ENCODE data around the gene NTHL1. TPM values are rescaled to one million over a fixed set of nuclear protein-coding genes. Genes with fewer than 3 reads are reported as not detected.

Gene NTHL1
- polyA plus RNA-seq, 3 donors = 9.2 to 22.4 (median 9.6) TPM

DNA sequence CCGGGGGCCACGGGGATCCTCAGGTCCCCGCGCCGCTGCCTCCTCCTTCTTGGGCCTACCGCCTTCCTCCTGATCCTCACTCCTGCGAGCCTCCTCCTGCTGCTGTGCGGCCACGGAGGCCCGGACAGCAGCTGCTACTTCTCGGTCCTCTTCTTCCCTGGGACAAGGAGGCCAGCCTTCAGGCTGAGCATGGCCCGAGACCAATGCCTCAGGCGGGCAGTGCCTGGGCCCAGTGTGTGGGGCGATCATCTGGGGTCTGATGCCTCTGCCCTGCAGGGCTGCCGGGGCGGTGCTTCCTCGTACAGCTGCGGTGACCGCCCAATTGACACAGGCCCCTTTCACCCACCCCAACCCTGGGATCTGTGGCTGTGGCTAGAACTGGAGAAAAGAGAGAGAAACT, 46.6 kb downstream of the NTHL1 start:
- H3K27me3 Mint-ChIP-seq (ENCODE audit: low read depth in 3 of 3) = peaks cover 0 to under 1% (median 0%) of the 10 kb centered on the region in 3 donors
- Histone ChIP-seq H3K36me3 (replicated peaks in 1 of 2; ENCODE audit: control insufficient read depth in 1 of 2, insufficient read depth in 2 of 2, low read length in 2 of 2) (peaks cover 54 to 69% of the 10 kb centered on the region in 2 donors), H3K27ac (ENCODE audit: low read depth in 1 of 2, low read length in 2 of 2) (no peak overlapping the region), H3K79me2 (ENCODE audit: insufficient read depth, low read length) (peaks cover 26% of the 10 kb centered on the region), H3K4me2 (replicated peaks; ENCODE audit: extremely low read depth, low read length, poor library complexity, severe bottlenecking) (no peak overlapping the region), H3K9ac (ENCODE audit: insufficient read depth, low read length, poor library complexity, severe bottlenecking) (no peak overlapping the region), H2AFZ (ENCODE audit: insufficient read depth, low read depth, low read length, poor library complexity, severe bottlenecking) (no peak overlapping the region), H3K4me3 (replicated peaks in 1 of 3; ENCODE audit: low read depth in 2 of 3, low read length in 3 of 3) (no peak overlapping the region), H3K27me3 (ENCODE audit: control insufficient read depth in 2 of 2, insufficient read depth in 2 of 2, low read length in 2 of 2) (no peaks in the 10 kb centered on the region), H4K20me1 (ENCODE audit: insufficient read depth, low read length) (peaks cover 40% of the 10 kb centered on the region), H3K4me1 (ENCODE audit: control insufficient read depth in 1 of 2, insufficient read depth in 2 of 2, low read length in 2 of 2) (peaks cover 8 to 23% of the 10 kb centered on the region in 2 donors), H3K9me3 (replicated peaks in 1 of 2; ENCODE audit: control insufficient read depth in 1 of 2, insufficient read depth in 1 of 2, low read length in 2 of 2) (no peaks in the 10 kb centered on the region)
- peaks cover 0 to 2% (median 0%) of the 10 kb centered on the region in 7 donors for H3K9me3 Mint-ChIP-seq
- DNase-seq = no peak
- intact Hi-C loops (cut with micrococcal nuclease) = loop anchor here (10.0 kb wide), 2 partner anchors 244 to 254 kb away; partner anchors contain the start of gene ECI1 (in 1 of the 2)
- peaks cover 42 to 64% of the 10 kb centered on the region in 2 donors for H3K36me3 Mint-ChIP-seq
- H3K4me1 Mint-ChIP-seq = peaks cover 17% of the 10 kb centered on the region
- TF ChIP-seq, protein P1, sequence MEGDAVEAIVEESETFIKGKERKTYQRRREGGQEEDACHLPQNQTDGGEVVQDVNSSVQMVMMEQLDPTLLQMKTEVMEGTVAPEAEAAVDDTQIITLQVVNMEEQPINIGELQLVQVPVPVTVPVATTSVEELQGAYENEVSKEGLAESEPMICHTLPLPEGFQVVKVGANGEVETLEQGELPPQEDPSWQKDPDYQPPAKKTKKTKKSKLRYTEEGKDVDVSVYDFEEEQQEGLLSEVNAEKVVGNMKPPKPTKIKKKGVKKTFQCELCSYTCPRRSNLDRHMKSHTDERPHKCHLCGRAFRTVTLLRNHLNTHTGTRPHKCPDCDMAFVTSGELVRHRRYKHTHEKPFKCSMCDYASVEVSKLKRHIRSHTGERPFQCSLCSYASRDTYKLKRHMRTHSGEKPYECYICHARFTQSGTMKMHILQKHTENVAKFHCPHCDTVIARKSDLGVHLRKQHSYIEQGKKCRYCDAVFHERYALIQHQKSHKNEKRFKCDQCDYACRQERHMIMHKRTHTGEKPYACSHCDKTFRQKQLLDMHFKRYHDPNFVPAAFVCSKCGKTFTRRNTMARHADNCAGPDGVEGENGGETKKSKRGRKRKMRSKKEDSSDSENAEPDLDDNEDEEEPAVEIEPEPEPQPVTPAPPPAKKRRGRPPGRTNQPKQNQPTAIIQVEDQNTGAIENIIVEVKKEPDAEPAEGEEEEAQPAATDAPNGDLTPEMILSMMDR (IDR thresholded peaks at IDR 0.05) = no peak
- H3K4me3 Mint-ChIP-seq = no peak overlapping the region
- peak overlapping the region in 2 of 7 donors; percentile 63 to 67 for H3K27ac Mint-ChIP-seq
- over 99% methylated on average over 14 of the region's 19 CpGs for WGBS (ENCODE audit: insufficient coverage)

DNA sequence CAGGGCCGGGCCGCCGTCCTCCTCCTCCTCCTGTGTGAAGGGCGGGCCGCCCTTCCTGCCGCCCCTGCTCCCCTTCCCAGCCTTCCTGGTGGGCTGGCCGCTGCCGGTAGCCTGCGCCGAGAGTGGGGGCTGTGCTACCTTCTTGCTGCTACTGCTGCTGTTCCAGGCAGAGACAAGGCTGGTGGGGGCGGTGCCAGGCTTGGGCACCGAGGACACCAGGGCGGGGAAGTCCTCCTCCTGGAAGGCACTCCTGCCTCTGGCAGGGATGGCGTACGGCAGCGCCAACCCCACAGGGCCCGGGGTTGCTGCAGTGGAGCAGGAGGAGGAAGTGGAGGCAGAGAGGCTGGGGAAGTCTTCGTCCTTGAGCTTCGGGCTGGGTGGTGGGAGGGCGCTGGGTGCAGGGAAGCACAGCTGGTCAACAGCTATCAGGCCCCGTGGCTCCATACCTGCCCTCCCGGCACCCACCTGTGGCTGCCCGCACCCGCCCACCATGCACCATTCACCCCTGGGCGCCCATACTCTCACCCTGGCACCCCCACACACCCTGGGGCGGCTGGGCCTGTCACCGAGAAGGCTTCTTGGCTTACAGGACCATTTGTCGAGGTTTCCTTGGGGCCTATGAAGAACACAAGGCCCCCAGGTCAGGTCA, 47.6 kb downstream of the NTHL1 start:
- Mint-ChIP-seq H3K4me1 (peaks cover 7% of the 10 kb centered on the region), H3K36me3 (peaks cover 47 to 61% of the 10 kb centered on the region in 2 donors), H3K9me3 (no peaks in the 10 kb centered on the region), H3K27me3 (ENCODE audit: low read depth in 3 of 3) (no peaks in the 10 kb centered on the region), H3K4me3 (no peak overlapping the region), H3K27ac (no peak overlapping the region)
- no peak overlapping the region for H2AFZ ChIP-seq (ENCODE audit: insufficient read depth, low read depth, low read length, poor library complexity, severe bottlenecking)
- H3K4me2 ChIP-seq (replicated peaks; ENCODE audit: extremely low read depth, low read length, poor library complexity, severe bottlenecking) = no peak overlapping the region
- peaks cover 16% of the 10 kb centered on the region for H3K79me2 ChIP-seq (ENCODE audit: insufficient read depth, low read length)
- TF ChIP-seq, protein P1 (IDR thresholded peaks at IDR 0.05) = no peak
- H3K27me3 ChIP-seq (ENCODE audit: control insufficient read depth in 2 of 2, insufficient read depth in 2 of 2, low read length in 2 of 2) = no peaks in the 10 kb centered on the region
- DNase-seq = no peak
- WGBS (ENCODE audit: insufficient coverage) = 94% methylated on average over 28 of the region's 28 CpGs
- intact Hi-C loops (cut with micrococcal nuclease) = loop anchor here (10.0 kb wide), 2 partner anchors 245 to 255 kb away; partner anchors contain the start of gene ECI1 (in 1 of the 2)
- peaks cover 6 to 13% of the 10 kb centered on the region in 2 donors for H3K4me1 ChIP-seq (ENCODE audit: control insufficient read depth in 1 of 2, insufficient read depth in 2 of 2, low read length in 2 of 2)
- H3K36me3 ChIP-seq (replicated peaks in 1 of 2; ENCODE audit: control insufficient read depth in 1 of 2, insufficient read depth in 2 of 2, low read length in 2 of 2) = peaks cover 52 to 69% of the 10 kb centered on the region in 2 donors
- no peak overlapping the region for H3K4me3 ChIP-seq (replicated peaks in 1 of 3; ENCODE audit: low read depth in 2 of 3, low read length in 3 of 3)
- no peaks in the 10 kb centered on the region for H3K9me3 ChIP-seq (replicated peaks in 1 of 2; ENCODE audit: control insufficient read depth in 1 of 2, insufficient read depth in 1 of 2, low read length in 2 of 2)
- H3K27ac ChIP-seq (ENCODE audit: low read depth in 1 of 2, low read length in 2 of 2) = no peak overlapping the region
- H3K9ac ChIP-seq (ENCODE audit: insufficient read depth, low read length, poor library complexity, severe bottlenecking) = no peak overlapping the region
- H4K20me1 ChIP-seq (ENCODE audit: insufficient read depth, low read length) = peaks cover 30% of the 10 kb centered on the region
